ENCODE data around the gene CFAP210.
"Not testable (repeated sequence)": the region's sequence is repeated elsewhere in the genome, so short reads cannot be mapped to it uniquely, and the experiment has no call there.

The CFAP210 gene

GRCh38 chr2:169712791-169713227 is 18.6 kb upstream of the CFAP210 start:
- no peak for DNase-seq (ENCODE audit: low spot score)

GRCh38 chr2:169711751-169712509 is 17.7 kb upstream of the CFAP210 start:
- DNase-seq (ENCODE audit: low spot score), result no peak

- no peak for DNase-seq (ENCODE audit: low spot score)
These were observed 15.8 kb upstream of the CFAP210 start for GRCh38 chr2:169709981-169710380.

- no peak for DNase-seq (ENCODE audit: low spot score)
These were observed 15.1 kb upstream of the CFAP210 start for GRCh38 chr2:169709331-169709730.

GRCh38 chr2:169707626-169708025 is 13.4 kb upstream of the CFAP210 start:
- DNase-seq (ENCODE audit: low spot score), result no peak

GRCh38 chr2:169705927-169706326 is 11.7 kb upstream of the CFAP210 start:
- no peak for DNase-seq (ENCODE audit: low spot score)

GRCh38 chr2:169704160-169704708 is 10.0 kb upstream of the CFAP210 start:
- no peak for DNase-seq (ENCODE audit: low spot score)

- DNase-seq (ENCODE audit: low spot score), result no peak
These were observed 8.8 kb upstream of the CFAP210 start for GRCh38 chr2:169702996-169703395.

GRCh38 chr2:169699173-169699572 is 5.0 kb upstream of the CFAP210 start:
- DNase-seq (ENCODE audit: low spot score), result not testable (repeated sequence)

GRCh38 chr2:169696381-169696780 is 2.2 kb upstream of the CFAP210 start:
- DNase-seq (ENCODE audit: low spot score), result no peak

- no peak for DNase-seq (ENCODE audit: low spot score)
These were observed 672 bp upstream of the CFAP210 start for GRCh38 chr2:169694894-169695260.

- DNase-seq (ENCODE audit: low spot score), result peak; percentile 62
These were observed 845 bp downstream of the CFAP210 start for GRCh38 chr2:169693360-169693759.

GRCh38 chr2:169692718-169693117 is 1.5 kb downstream of the CFAP210 start:
- DNase-seq (ENCODE audit: low spot score), result no peak

GRCh38 chr2:169690958-169691357 is 3.2 kb downstream of the CFAP210 start:
- no peak for DNase-seq (ENCODE audit: low spot score)

GRCh38 chr2:169687943-169688342 is 6.3 kb downstream of the CFAP210 start:
- not testable (repeated sequence) for DNase-seq (ENCODE audit: low spot score)

GRCh38 chr2:169686825-169687224 is 7.4 kb downstream of the CFAP210 start:
- not testable (repeated sequence) for DNase-seq (ENCODE audit: low spot score)

GRCh38 chr2:169684712-169685111 is 9.5 kb downstream of the CFAP210 start:
- DNase-seq (ENCODE audit: low spot score), result not testable (repeated sequence)

- DNase-seq (ENCODE audit: low spot score), result no peak
These were observed 10.1 kb downstream of the CFAP210 start for GRCh38 chr2:169684135-169684565.

GRCh38 chr2:169683425-169684134 is 10.6 kb downstream of the CFAP210 start:
- DNase-seq (ENCODE audit: low spot score), result no peak

- no peak for DNase-seq (ENCODE audit: low spot score)
These were observed 11.2 kb downstream of the CFAP210 start for GRCh38 chr2:169683054-169683424.

- no peak for DNase-seq (ENCODE audit: low spot score)
These were observed 17.4 kb downstream of the CFAP210 start for GRCh38 chr2:169676850-169677249.

- DNase-seq (ENCODE audit: low spot score), result no peak
These were observed 17.8 kb downstream of the CFAP210 start for GRCh38 chr2:169676357-169676756.

- no peak for DNase-seq (ENCODE audit: low spot score)
These were observed 20.3 kb downstream of the CFAP210 start for GRCh38 chr2:169673921-169674320.

All from NAMALWA (cell line).